GM19397 (cell line): ENCODE data around the gene PLAGL2.
"Not testable (repeated sequence)": the region's sequence is repeated elsewhere in the genome, so short reads cannot be mapped to it uniquely, and the experiment has no call there.

ENCODE experiments used
- ATAC-seq: cut with Tn5 transposase; IDR thresholded peaks from one replicate; pipeline ENCODE4 v1.9.1; 2021; ENCODE audit warnings: mild to moderate bottlenecking, moderate library complexity; ENCODE audit not compliant: unreplicated experiment

The PLAGL2 gene

GRCh38 chr20:32184961-32185603, 22.5 kb downstream of the PLAGL2 start:
- ATAC-seq = no peak

- no peak for ATAC-seq
Observed at GRCh38 chr20:32183947-32184635, 23.5 kb downstream of the PLAGL2 start.

GRCh38 chr20:32181606-32182005, 25.9 kb downstream of the PLAGL2 start:
- ATAC-seq = no peak

GRCh38 chr20:32179934-32180333, 27.6 kb downstream of the PLAGL2 start:
- ATAC-seq = no peak

GRCh38 chr20:32179515-32179914, 28.0 kb downstream of the PLAGL2 start:
- ATAC-seq = no peak

- not testable (repeated sequence) for ATAC-seq
Observed at GRCh38 chr20:32177696-32178095, 29.8 kb downstream of the PLAGL2 start.

GRCh38 chr20:32168184-32168910, 39.2 kb downstream of the PLAGL2 start:
- no peak for ATAC-seq

- no peak for ATAC-seq
Observed at GRCh38 chr20:32167552-32167951, 40.0 kb downstream of the PLAGL2 start.

- no peak for ATAC-seq
Observed at GRCh38 chr20:32165836-32166545, 41.6 kb downstream of the PLAGL2 start.

- ATAC-seq = no peak
Observed at GRCh38 chr20:32164984-32165735, 42.4 kb downstream of the PLAGL2 start.

- no peak for ATAC-seq
Observed at GRCh38 chr20:32163951-32164350, 43.6 kb downstream of the PLAGL2 start.

GRCh38 chr20:32162351-32162750, 45.2 kb downstream of the PLAGL2 start:
- no peak for ATAC-seq

- no peak for ATAC-seq
Observed at GRCh38 chr20:32160341-32160740, 47.2 kb downstream of the PLAGL2 start.

GRCh38 chr20:32159766-32160221, 47.7 kb downstream of the PLAGL2 start:
- no peak for ATAC-seq

- no peak for ATAC-seq
Observed at GRCh38 chr20:32158943-32159660, 48.4 kb downstream of the PLAGL2 start.

GRCh38 chr20:32158351-32158750, 49.2 kb downstream of the PLAGL2 start:
- no peak for ATAC-seq

- ATAC-seq = no peak
Observed at GRCh38 chr20:32157611-32158010, 49.9 kb downstream of the PLAGL2 start.

GRCh38 chr20:32155017-32155981, 52.2 kb downstream of the PLAGL2 start:
- ATAC-seq = no peak

GRCh38 chr20:32153771-32154170, 53.8 kb downstream of the PLAGL2 start:
- no peak for ATAC-seq
